ENCODE measurements around the gene PCDH1. TPM values are rescaled to one million over a fixed set of nuclear protein-coding genes. Genes with fewer than 3 reads are reported as not detected.

PCDH1 gene
- total RNA-seq, 2 donors from 2014 or later: 97.3 to 105 TPM

- H3K9ac ChIP-seq (ENCODE audit: low read depth in 2 of 2, low read length in 2 of 2): no peak overlapping the region
- no peaks in the 10 kb centered on the region for H3K27me3 ChIP-seq
- H3K36me3 ChIP-seq: no peaks in the 10 kb centered on the region
- DNase-seq: no peak
- H3K9me3 ChIP-seq: no peaks in the 10 kb centered on the region
- intact Hi-C loops (cut with DNase I): no loop called here
- no peak overlapping the region for H3K27ac ChIP-seq
- H3K4me3 ChIP-seq: no peak overlapping the region
- no peaks in the 10 kb centered on the region for H3K4me1 ChIP-seq
- TF ChIP-seq CTCF (IDR thresholded peaks at IDR 0.05): no peak
Observed at GRCh38 chr5:141807329-141807728, 70.9 kb downstream of the PCDH1 start.

- no peaks in the 10 kb centered on the region for H3K9me3 ChIP-seq
- intact Hi-C loops (cut with DNase I): no loop called here
- H3K27me3 ChIP-seq: no peaks in the 10 kb centered on the region
- no peaks in the 10 kb centered on the region for H3K4me1 ChIP-seq
- H3K27ac ChIP-seq: no peak overlapping the region
- DNase-seq: no peak
- no peak overlapping the region for H3K9ac ChIP-seq (ENCODE audit: low read depth in 2 of 2, low read length in 2 of 2)
- H3K4me3 ChIP-seq: no peak overlapping the region
- TF ChIP-seq CTCF (IDR thresholded peaks at IDR 0.05): no peak
- no peaks in the 10 kb centered on the region for H3K36me3 ChIP-seq
Observed at GRCh38 chr5:141806626-141807025, 71.6 kb downstream of the PCDH1 start.

- Histone ChIP-seq H3K36me3 (no peaks in the 10 kb centered on the region), H3K9ac (ENCODE audit: low read depth in 2 of 2, low read length in 2 of 2) (no peak overlapping the region), H3K27ac (no peak overlapping the region), H3K4me1 (no peaks in the 10 kb centered on the region), H3K9me3 (no peaks in the 10 kb centered on the region), H3K27me3 (no peaks in the 10 kb centered on the region), H3K4me3 (no peak overlapping the region)
- no peak for DNase-seq
- intact Hi-C loops (cut with DNase I): no loop called here
- no peak for TF ChIP-seq CTCF (IDR thresholded peaks at IDR 0.05)
Observed at GRCh38 chr5:141805874-141806595, 72.2 kb downstream of the PCDH1 start.

- DNase-seq: no peak
- intact Hi-C loops (cut with DNase I): no loop called here
- TF ChIP-seq CTCF (IDR thresholded peaks at IDR 0.05): no peak
- Histone ChIP-seq H3K27me3 (no peaks in the 10 kb centered on the region), H3K4me3 (no peak overlapping the region), H3K4me1 (no peaks in the 10 kb centered on the region), H3K9me3 (no peaks in the 10 kb centered on the region), H3K36me3 (no peaks in the 10 kb centered on the region), H3K9ac (ENCODE audit: low read depth in 2 of 2, low read length in 2 of 2) (no peak overlapping the region), H3K27ac (no peak overlapping the region)
Observed at GRCh38 chr5:141804475-141804874, 73.7 kb downstream of the PCDH1 start.

Other genes starting within 250 kb of the PCDH1 start
- gene HDAC3, start 241.6 kb downstream of the PCDH1 start, total RNA-seq: 10 to 100 TPM; 36.6 to 44.0 TPM
- 1 to 10 TPM; 2.1 to 6.7 TPM for gene RELL2, start 241.4 kb downstream of the PCDH1 start, total RNA-seq
- gene FCHSD1, start 227.0 kb downstream of the PCDH1 start, total RNA-seq: 10 to 100 TPM; 14.1 to 15.4 TPM
- 10 to 100 TPM in 1 of 2 donors, 1 to 10 TPM in 1; 5.1 to 15.4 TPM for gene ARAP3, start 196.2 kb downstream of the PCDH1 start, total RNA-seq
- 10 to 100 TPM; 69.2 to 69.4 TPM for gene DELE1, start 45.5 kb upstream of the PCDH1 start, total RNA-seq
- 1 to 10 TPM; 1.1 to 1.3 TPM for gene PCDH12, start 79.8 kb upstream of the PCDH1 start, total RNA-seq
- 10 to 100 TPM; 49.4 to 69.8 TPM for gene RNF14, start 90.7 kb upstream of the PCDH1 start, total RNA-seq
- 10 to 100 TPM; 15.5 to 19.6 TPM for gene GNPDA1, start 134.6 kb upstream of the PCDH1 start, total RNA-seq
- 10 to 100 TPM; 37.1 to 56.9 TPM for gene NDFIP1, start 230.4 kb upstream of the PCDH1 start, total RNA-seq